ENCODE measurements around the gene PPA1.
A peak's percentile ranks its signal among the peaks of the same experiment; 100 is the strongest.

The PPA1 gene

GRCh38 chr10:70233109-70233938 lies at the start of gene PPA1:
Gene PPA1 (minus strand): TSS chr10:70233429. CDS start chr10:70233327, 102 bp downstream.
- TF ChIP-seq, protein P1, sequence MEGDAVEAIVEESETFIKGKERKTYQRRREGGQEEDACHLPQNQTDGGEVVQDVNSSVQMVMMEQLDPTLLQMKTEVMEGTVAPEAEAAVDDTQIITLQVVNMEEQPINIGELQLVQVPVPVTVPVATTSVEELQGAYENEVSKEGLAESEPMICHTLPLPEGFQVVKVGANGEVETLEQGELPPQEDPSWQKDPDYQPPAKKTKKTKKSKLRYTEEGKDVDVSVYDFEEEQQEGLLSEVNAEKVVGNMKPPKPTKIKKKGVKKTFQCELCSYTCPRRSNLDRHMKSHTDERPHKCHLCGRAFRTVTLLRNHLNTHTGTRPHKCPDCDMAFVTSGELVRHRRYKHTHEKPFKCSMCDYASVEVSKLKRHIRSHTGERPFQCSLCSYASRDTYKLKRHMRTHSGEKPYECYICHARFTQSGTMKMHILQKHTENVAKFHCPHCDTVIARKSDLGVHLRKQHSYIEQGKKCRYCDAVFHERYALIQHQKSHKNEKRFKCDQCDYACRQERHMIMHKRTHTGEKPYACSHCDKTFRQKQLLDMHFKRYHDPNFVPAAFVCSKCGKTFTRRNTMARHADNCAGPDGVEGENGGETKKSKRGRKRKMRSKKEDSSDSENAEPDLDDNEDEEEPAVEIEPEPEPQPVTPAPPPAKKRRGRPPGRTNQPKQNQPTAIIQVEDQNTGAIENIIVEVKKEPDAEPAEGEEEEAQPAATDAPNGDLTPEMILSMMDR (IDR thresholded peaks at IDR 0.05; ENCODE audit: control extremely low read depth, extremely low read depth, low read depth, missing control alignments) = no peak
- DNase-seq (ENCODE audit: extremely low spot score) = peak; percentile 100
- ChIA-PET CTCF (interaction anchor here (0.8 to 18.7 kb wide), 5 partner anchors 11 to 131 kb away, joined by 3 to 529 read pairs (median 3); no protein-coding TSS in a partner anchor), POLR2A (interaction anchor here (0.5 to 1.0 kb wide), 6 partner anchors 12 to 168 kb away, joined by 3 to 5 read pairs (median 3); partner anchors contain the start of gene SAR1A)

- no peak for DNase-seq (ENCODE audit: extremely low spot score)
- ChIA-PET POLR2A (no interaction called here), CTCF (interaction anchor here (0.8 to 2.1 kb wide), 4 partner anchors 12 to 83 kb away, joined by 3 to 8 read pairs (median 4); no protein-coding TSS in a partner anchor)
- TF ChIP-seq, protein P1 (IDR thresholded peaks at IDR 0.05; ENCODE audit: control extremely low read depth, extremely low read depth, low read depth, missing control alignments) = no peak
These were observed 48.4 kb upstream of the PPA1 start for GRCh38 chr10:70281609-70282008.

- DNase-seq (ENCODE audit: extremely low spot score) = no peak
- CTCF ChIA-PET = interaction anchor here (1.8 kb wide), 1 partner anchor 75 kb away, joined by 4 read pairs; no protein-coding TSS in a partner anchor
- TF ChIP-seq, protein P1 (IDR thresholded peaks at IDR 0.05; ENCODE audit: control extremely low read depth, extremely low read depth, low read depth, missing control alignments) = no peak
- POLR2A ChIA-PET = no interaction called here
These were observed 46.9 kb upstream of the PPA1 start for GRCh38 chr10:70280099-70280498.

GRCh38 chr10:70277396-70278030 lies 44.3 kb upstream of the PPA1 start:
- ChIA-PET CTCF (interaction anchor here (0.9 to 2.1 kb wide), 5 partner anchors 12 to 72 kb away, joined by 3 to 9 read pairs (median 3); no protein-coding TSS in a partner anchor), POLR2A (no interaction called here)
- TF ChIP-seq, protein P1 (IDR thresholded peaks at IDR 0.05; ENCODE audit: control extremely low read depth, extremely low read depth, low read depth, missing control alignments) = no peak
- no peak for DNase-seq (ENCODE audit: extremely low spot score)

DNA sequence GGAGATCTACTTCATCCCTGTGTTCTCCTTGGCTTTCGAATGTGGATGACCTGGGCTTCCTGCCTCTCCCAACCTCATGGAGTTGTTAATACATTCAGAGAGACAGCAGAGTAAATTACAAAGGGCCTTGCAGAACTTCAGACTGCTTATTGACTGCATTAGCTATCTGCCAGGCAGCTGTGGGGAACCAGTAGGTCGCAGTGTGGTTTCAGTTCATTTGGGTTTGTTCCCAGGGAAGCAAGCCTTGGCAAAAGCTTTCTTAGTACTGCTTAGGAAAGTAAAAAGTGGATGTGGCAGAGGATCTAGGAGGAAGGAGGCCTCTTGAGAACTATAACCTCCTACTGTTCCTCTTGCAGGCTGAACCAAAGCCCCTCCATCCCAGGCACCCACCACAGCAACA lies 41.4 kb upstream of the PPA1 start:
- ChIA-PET POLR2A (interaction anchor here (0.6 kb wide), 1 partner anchor 19 kb away, joined by 3 read pairs; no protein-coding TSS in a partner anchor), CTCF (interaction anchor here (1.3 to 5.3 kb wide), 4 partner anchors 10 to 159 kb away, joined by 3 to 39 read pairs (median 8); no protein-coding TSS in a partner anchor)
- TF ChIP-seq, protein P1 (IDR thresholded peaks at IDR 0.05; ENCODE audit: control extremely low read depth, extremely low read depth, low read depth, missing control alignments) = no peak
- DNase-seq (ENCODE audit: extremely low spot score) = no peak

- POLR2A ChIA-PET = interaction anchor here (1.0 kb wide), 1 partner anchor 132 kb away, joined by 3 read pairs; no protein-coding TSS in a partner anchor
- peak; percentile 75 for DNase-seq (ENCODE audit: extremely low spot score)
These were observed 39.7 kb upstream of the PPA1 start for GRCh38 chr10:70272925-70273316.

More at GRCh38 chr10:70272925-70273316, 39.7 kb upstream of the PPA1 start:
- TF ChIP-seq, protein P1 (IDR thresholded peaks at IDR 0.05; ENCODE audit: control extremely low read depth, extremely low read depth, low read depth, missing control alignments) = peak; percentile 34
- CTCF ChIA-PET = interaction anchor here (0.6 to 5.3 kb wide), 27 partner anchors 8 to 175 kb away, joined by 3 to 39 read pairs (median 4); partner anchors contain the start of genes NPFFR1 and TYSND1

All from GM10248 (cell line).